Osteoblast (primary cell): ENCODE results near the gene ANXA2. TPM values are rescaled to one million over a fixed set of nuclear protein-coding genes. Genes with fewer than 3 reads are reported as not detected.
"Not testable (repeated sequence)": the region's sequence is repeated elsewhere in the genome, so short reads cannot be mapped to it uniquely, and the experiment has no call there.

Experiments used
- DNase-seq: peaks from one replicate; pipeline ENCODE4 v3.0.0; 2011; ENCODE audit warnings: low spot score, mixed read lengths; ENCODE audit not compliant: insufficient read length; ENCODE audit errors: missing footprints
- H2AFZ ChIP-seq: 2 replicates; pipeline ENCODE4 v1.6.0; 2011; ENCODE audit warnings: mild to moderate bottlenecking, low read length
- H3K27ac ChIP-seq: 2 replicates; pipeline ENCODE4 v1.5.1; 2011; ENCODE audit warnings: mild to moderate bottlenecking, low read depth, low read length, moderate library complexity
- H3K27me3 ChIP-seq: 2 replicates; pipeline ENCODE4 v1.6.0; 2012; ENCODE audit warnings: mild to moderate bottlenecking, control low read depth, inconsistent platforms, low read length, moderate library complexity; ENCODE audit not compliant: insufficient read depth
- H3K36me3 ChIP-seq: 2 replicates; pipeline ENCODE4 v1.5.1; 2011; ENCODE audit warnings: mild to moderate bottlenecking, low read length, control low read depth, moderate library complexity; ENCODE audit not compliant: insufficient read depth
- H3K4me1 ChIP-seq: 2 replicates; pipeline ENCODE4 v1.5.1; 2011; ENCODE audit warnings: mild to moderate bottlenecking, low read length, control low read depth, moderate library complexity; ENCODE audit not compliant: insufficient read depth
- H3K4me2 ChIP-seq: 2 replicates; pipeline ENCODE4 v1.6.0; 2011; ENCODE audit warnings: mild to moderate bottlenecking, low read length; ENCODE audit not compliant: insufficient read depth
- H3K4me3 ChIP-seq: fragments of 200-600 bp; sonication (generic); 3 replicates; pipeline ENCODE4 v1.5.1; 2012; ENCODE audit warnings: mild to moderate bottlenecking, low read length, inconsistent platforms; ENCODE audit not compliant: insufficient read depth
- H3K79me2 ChIP-seq: 2 replicates; pipeline ENCODE4 v1.6.0; 2012; ENCODE audit warnings: mild to moderate bottlenecking, low read length, control low read depth, inconsistent platforms; ENCODE audit not compliant: insufficient read depth
- H3K9me3 ChIP-seq: 2 replicates; pipeline ENCODE4 v1.5.1; 2011; ENCODE audit warnings: low read depth, low read length, control low read depth
- H4K20me1 ChIP-seq: 2 replicates; pipeline ENCODE4 v1.6.0; 2012; ENCODE audit warnings: mild to moderate bottlenecking, low read length, control low read depth; ENCODE audit not compliant: insufficient read depth
- CTCF ChIP-seq: IDR thresholded peaks from 2 replicates; pipeline ENCODE4 v1.5.1; 2011; ENCODE audit warnings: mild to moderate bottlenecking, low read depth, low read length, moderate library complexity; ENCODE audit errors: extremely low read depth
- total RNA-seq: library from RNA; depleted of rRNA; stranded (reverse); fragments of >200 nt; gene quantifications from 2 replicates; pipeline ENCODE4 v1.2.3, GENCODE V29; 2012

ANXA2 gene
- total RNA-seq, 1 donor, result 3,042 TPM

- Histone ChIP-seq H3K4me2 (no peak overlapping the region), H3K27ac (no peak overlapping the region), H3K79me2 (no peaks in the 10 kb centered on the region), H4K20me1 (no peaks in the 10 kb centered on the region), H3K4me3 (no peak overlapping the region), H3K36me3 (no peaks in the 10 kb centered on the region), H3K9me3 (no peaks in the 10 kb centered on the region), H3K27me3 (no peaks in the 10 kb centered on the region), H3K4me1 (peaks cover 39% of the 10 kb centered on the region), H2AFZ (no peak overlapping the region)
- TF ChIP-seq CTCF, result no peak
- DNase-seq, result no peak
Measured at GRCh38 chr15:60411774-60412425, 14.1 kb upstream of the ANXA2 start.

- H3K4me2 ChIP-seq, H4K20me1 ChIP-seq, H3K79me2 ChIP-seq, DNase-seq, H2AFZ ChIP-seq, H3K27ac ChIP-seq, H3K36me3 ChIP-seq, H3K4me3 ChIP-seq, H3K9me3 ChIP-seq, H3K27me3 ChIP-seq: not testable (repeated sequence)
- H3K4me1 ChIP-seq, result peaks cover 45% of the 10 kb centered on the region
Measured at GRCh38 chr15:60410350-60410749, 12.6 kb upstream of the ANXA2 start.

GRCh38 chr15:60408463-60408981 is 10.7 kb upstream of the ANXA2 start:
- H3K9me3 ChIP-seq, result no peaks in the 10 kb centered on the region
- no peaks in the 10 kb centered on the region for H3K79me2 ChIP-seq
- no peaks in the 10 kb centered on the region for H3K27me3 ChIP-seq
- no peaks in the 10 kb centered on the region for H4K20me1 ChIP-seq
- H3K4me1 ChIP-seq, result peaks cover 37% of the 10 kb centered on the region
- H3K36me3 ChIP-seq, result no peaks in the 10 kb centered on the region
- peak overlapping the region; percentile 67 for H3K4me2 ChIP-seq
- no peak overlapping the region for H3K4me3 ChIP-seq
- H2AFZ ChIP-seq, result no peak overlapping the region
- no peak for TF ChIP-seq CTCF
- DNase-seq, result peak; percentile 87
- H3K27ac ChIP-seq, result peak overlapping the region; percentile 86

GRCh38 chr15:60407415-60407805 is 9.6 kb upstream of the ANXA2 start:
- no peak overlapping the region for H2AFZ ChIP-seq
- H3K4me3 ChIP-seq, result no peak overlapping the region
- no peaks in the 10 kb centered on the region for H4K20me1 ChIP-seq
- H3K27ac ChIP-seq, result peak overlapping the region; percentile 86
- H3K36me3 ChIP-seq, result no peaks in the 10 kb centered on the region
- H3K79me2 ChIP-seq, result no peaks in the 10 kb centered on the region
- TF ChIP-seq CTCF, result no peak
- no peaks in the 10 kb centered on the region for H3K27me3 ChIP-seq
- H3K9me3 ChIP-seq, result no peaks in the 10 kb centered on the region
- peaks cover 41% of the 10 kb centered on the region for H3K4me1 ChIP-seq
- peak overlapping the region; percentile 67 for H3K4me2 ChIP-seq
- DNase-seq, result peak; percentile 92
